ENCODE measurements around the gene TMEM163.

Gene TMEM163

GRCh38 chr2:134435936-134436335 is 282.9 kb downstream of the TMEM163 start:
- H3K4me3 ChIP-seq (ENCODE audit: low read depth, low read length), result no peak overlapping the region
- TF ChIP-seq CTCF (IDR thresholded peaks at IDR 0.05; ENCODE audit: insufficient read depth, low read depth, low read length, missing control alignments), result no peak
- no peak for DNase-seq (ENCODE audit: low read depth)

- no peak overlapping the region for H3K4me3 ChIP-seq (ENCODE audit: low read depth, low read length)
- TF ChIP-seq CTCF (IDR thresholded peaks at IDR 0.05; ENCODE audit: insufficient read depth, low read depth, low read length, missing control alignments), result no peak
- no peak for DNase-seq (ENCODE audit: low read depth)
Observed at GRCh38 chr2:134435505-134435904, 283.3 kb downstream of the TMEM163 start.

GRCh38 chr2:134433979-134434378 is 284.8 kb downstream of the TMEM163 start:
- H3K4me3 ChIP-seq (ENCODE audit: low read depth, low read length), result no peak overlapping the region
- no peak for TF ChIP-seq CTCF (IDR thresholded peaks at IDR 0.05; ENCODE audit: insufficient read depth, low read depth, low read length, missing control alignments)
- no peak for DNase-seq (ENCODE audit: low read depth)

- no peak overlapping the region for H3K4me3 ChIP-seq (ENCODE audit: low read depth, low read length)
- no peak for DNase-seq (ENCODE audit: low read depth)
- TF ChIP-seq CTCF (IDR thresholded peaks at IDR 0.05; ENCODE audit: insufficient read depth, low read depth, low read length, missing control alignments), result no peak
Observed at GRCh38 chr2:134433469-134433868, 285.3 kb downstream of the TMEM163 start.

GRCh38 chr2:134432435-134432883 is 286.3 kb downstream of the TMEM163 start:
- H3K4me3 ChIP-seq (ENCODE audit: low read depth, low read length), result no peak overlapping the region
- no peak for TF ChIP-seq CTCF (IDR thresholded peaks at IDR 0.05; ENCODE audit: insufficient read depth, low read depth, low read length, missing control alignments)
- no peak for DNase-seq (ENCODE audit: low read depth)

- no peak for DNase-seq (ENCODE audit: low read depth)
- H3K4me3 ChIP-seq (ENCODE audit: low read depth, low read length), result no peak overlapping the region
Observed at GRCh38 chr2:134431838-134432434, 286.9 kb downstream of the TMEM163 start.

More at GRCh38 chr2:134431838-134432434, 286.9 kb downstream of the TMEM163 start:
- no peak for TF ChIP-seq CTCF (IDR thresholded peaks at IDR 0.05; ENCODE audit: insufficient read depth, low read depth, low read length, missing control alignments)
